NCI-H2107 treated with DMSO at 0.1 percent for 48 hours (cell line): ENCODE measurements around the gene CCSER1.
A peak's percentile ranks its signal among the peaks of the same experiment; 100 is the strongest.

Source experiments
- DNase-seq: peaks from one replicate; lab custom pipeline; 2025; ENCODE audit not compliant: unreplicated experiment; lab: John Stamatoyannopoulos, UW

CCSER1 gene

DNA sequence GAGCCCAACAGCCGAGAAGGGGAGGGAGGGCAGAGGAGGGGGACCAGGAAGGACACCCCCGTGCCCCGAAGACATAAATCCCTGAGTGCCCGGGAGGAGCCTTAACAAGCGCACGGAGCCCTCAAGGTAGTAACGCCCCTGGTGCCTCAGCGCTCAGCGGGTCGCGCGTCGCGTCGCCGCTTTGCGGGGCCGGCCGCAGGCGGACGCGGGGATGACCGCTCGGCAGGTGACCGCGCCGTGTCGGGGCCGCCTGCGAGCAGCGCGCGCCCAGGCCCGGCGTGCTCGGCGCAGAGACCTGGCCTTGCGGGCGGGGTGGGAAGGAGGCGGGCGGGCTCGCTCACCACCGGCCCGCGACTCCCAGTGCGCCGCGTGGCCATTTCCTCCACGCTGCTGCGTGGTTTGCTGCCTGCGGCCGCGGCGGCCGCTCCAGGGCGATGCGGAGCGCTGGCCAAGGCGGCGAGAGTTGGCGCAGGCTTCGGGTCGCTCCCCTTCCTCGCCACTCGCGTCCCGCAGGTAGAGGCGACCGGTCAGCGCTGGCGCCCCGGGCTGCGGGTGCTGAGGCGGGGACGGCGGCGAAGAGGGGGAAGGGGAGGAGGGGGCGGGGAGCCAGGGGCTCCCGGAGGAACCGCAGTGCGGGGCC, 632 bp downstream of the CCSER1 start:
- DNase-seq: no peak

DNA sequence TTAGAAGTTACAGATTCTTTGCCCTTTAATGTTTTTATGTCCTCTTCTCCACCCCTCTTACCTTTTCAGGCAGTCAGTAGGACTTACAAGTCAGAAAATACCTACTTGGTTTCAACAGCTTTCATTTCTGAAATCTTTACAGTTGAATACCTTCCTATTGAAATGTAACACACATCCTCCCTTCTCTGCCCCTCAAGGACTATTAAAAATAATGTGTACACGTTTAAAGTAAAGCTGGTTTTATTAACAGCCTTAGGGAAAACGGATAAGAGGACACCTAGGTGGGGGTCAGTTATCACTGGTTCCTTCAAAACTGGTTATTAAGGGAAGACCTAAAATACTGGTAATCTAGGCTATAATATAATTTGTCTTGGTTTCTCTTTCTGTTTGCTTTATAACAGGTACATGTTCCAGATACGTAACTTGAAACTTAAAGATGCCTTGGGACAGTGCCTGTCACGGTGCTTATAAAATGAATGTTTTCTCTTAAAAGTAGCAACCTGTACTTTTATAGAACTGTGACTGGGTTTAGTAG, 1.8 kb downstream of the CCSER1 start:
- no peak for DNase-seq

DNA sequence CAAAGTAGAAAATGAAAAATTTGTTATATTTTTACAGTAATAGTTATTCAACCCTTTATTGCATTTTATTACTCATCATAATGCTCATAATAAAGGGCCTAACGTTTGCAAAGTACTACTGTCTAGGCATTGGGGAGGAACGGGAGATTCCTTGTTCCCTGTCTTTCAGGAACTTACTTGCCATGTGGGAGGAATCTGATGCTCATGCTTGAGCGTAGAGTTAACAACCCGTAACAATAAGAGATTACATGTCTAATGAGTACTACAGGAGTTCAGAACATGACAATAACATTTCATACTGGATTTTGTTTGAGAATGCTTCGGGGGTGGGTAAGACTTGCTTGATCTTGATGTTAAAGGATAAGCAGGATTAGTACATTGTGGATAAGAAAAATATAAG, 2.9 kb downstream of the CCSER1 start:
- DNase-seq: no peak

DNA sequence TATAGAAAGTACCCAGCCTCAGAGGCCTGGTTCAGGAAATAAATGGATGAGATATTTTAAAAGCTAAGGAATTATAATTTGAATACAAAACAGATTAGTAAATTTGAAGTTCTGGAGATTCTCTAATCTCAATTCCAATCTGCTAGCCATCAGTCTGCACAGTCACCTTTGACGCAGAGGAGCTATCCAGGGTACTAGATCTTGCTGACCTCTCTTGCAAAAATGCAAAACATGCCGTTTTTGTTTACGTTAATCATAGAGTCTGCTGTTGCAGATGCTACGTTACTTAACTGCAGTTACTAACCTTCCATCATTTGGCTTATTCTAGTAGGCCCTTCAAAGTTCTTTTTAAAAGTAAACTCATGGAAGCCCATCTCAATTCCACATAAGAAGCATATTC, 10.4 kb downstream of the CCSER1 start:
- no peak for DNase-seq

DNA sequence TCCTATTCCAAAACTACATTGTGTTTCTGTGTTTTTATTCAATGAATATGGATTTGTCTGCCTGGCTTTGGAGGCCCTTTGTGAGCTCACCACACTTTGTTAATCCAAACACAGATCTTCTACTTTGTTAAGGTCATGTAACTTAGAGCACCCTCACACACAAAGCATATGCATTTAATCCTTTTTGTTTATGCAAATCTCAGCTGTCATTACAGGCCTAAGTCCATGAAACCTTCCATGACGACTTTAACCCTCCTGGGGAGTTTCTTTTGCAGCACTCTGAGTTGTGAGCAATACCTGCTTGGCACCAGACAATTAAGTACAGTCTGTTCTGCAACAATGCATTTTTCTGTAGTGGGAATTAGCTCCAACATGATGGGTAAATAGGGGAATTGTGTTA, 14.9 kb downstream of the CCSER1 start:
- no peak for DNase-seq

DNA sequence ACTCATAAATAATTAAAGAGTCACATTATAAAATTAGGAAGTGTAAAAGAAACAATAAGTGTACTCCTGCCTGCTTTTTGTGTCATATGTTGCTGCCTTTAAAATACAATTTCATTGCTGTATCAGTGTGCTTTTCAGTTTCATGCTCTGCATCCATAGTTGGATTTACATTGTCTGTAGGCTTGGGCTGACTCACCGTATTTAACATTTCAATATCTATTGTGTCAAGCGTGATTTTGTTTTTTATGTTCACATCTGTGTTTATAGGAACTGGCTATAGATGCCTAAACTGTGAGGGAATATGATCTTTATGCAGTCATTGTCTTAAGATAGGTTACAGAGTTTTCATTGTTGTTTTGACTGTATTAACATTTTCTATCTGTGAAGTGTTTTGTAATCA, 18.1 kb downstream of the CCSER1 start:
- no peak for DNase-seq

DNA sequence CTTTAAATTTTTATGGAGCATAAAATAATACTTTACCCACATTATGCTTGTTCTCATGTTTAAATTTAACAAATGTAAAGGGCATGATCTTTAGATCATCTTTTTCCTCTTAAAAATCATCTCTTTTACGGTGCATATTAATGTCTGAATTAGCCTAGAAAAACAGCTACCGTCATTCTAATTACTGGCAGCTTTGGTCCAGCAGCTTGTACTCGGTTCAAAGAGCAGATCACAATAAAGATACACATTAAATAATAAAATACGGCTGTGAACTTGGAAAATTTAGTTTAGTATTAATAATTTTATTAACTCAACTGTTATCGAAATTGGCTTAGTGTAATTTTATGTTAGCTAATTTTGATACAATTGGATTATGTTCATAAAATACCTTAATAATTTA, 19.1 kb downstream of the CCSER1 start:
- DNase-seq: no peak

DNA sequence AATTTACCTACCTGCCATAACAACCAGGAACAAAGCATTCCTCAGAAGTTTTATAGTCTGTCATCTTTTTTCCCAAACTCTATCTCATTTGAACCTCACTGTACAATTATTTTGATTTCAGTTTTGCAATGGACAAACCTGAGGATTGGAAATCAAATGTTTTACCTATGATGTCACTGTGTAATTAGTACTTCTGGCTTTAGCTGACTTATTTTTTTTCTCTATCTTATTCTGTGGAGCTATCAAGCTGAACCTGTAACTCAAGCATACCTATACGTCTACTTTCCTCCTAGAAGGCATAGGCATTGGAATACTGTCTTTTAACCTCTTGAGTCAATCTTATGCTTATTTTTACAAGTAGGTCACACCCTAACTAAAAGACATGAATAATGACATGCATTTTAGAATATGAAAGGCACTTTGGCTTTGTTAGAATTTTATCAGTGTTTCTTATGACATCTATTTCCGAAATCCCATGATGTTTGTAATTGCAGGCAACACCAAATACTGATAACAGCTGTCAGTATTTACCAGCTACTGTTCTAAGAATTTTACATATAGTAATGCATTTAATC, 21.5 kb downstream of the CCSER1 start:
- DNase-seq: no peak

DNA sequence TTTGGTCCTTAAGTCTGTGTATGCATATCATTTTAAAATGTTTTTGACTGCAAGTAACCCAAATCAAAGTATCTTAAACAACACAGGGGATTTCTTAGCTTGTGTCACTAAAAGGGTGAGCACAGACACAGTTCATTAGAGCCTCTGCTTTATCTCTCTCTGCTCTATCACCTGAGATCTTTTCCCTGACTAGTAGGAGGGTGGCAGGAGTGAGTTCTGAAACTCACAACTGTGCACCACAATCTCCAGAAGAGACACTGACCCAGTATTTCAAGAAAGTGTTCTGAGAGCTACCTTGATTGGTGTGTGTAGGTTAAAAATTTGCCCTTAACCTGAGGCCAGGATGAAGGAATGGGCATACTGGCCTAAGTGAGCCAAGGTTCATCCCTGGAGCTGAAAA, 24.8 kb downstream of the CCSER1 start:
- no peak for DNase-seq

DNA sequence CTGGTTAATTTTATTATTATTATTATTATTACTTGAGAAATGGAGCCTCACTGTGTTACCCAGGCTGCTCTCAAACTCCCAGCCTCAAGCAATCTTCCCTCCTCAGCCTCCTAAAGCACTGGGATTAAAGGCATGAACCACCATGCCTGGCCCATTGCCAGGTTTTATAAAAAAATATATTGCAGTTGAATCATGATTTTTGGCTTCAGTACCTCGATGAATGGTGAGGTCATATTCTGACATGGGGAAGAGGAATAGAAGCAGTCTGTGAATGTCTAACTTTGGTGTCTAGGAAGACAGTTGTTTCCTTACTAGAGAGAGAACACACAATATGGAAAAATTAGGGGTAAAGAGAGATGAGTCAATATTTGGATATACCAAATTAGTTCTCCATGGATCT, 32.0 kb downstream of the CCSER1 start:
- no peak for DNase-seq

DNA sequence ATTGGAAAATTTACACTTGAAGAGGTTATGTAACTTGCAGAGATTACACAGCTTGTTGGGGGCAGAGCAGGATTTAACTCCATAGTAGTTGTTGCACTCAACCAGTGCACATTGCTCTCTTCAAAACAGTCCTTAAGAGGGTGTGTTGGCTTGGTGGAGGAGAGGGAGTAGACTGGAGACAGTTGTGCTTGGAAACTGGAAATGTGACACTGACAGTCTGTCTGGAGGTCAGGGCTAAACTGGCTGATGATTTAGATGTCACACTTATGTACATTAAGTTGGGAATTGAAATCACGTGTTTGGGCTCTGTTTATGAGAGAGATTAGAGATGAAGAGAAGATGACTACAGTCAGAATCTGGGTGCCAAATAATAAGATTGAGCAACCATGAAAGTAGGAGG, 32.9 kb downstream of the CCSER1 start:
- DNase-seq: no peak

DNA sequence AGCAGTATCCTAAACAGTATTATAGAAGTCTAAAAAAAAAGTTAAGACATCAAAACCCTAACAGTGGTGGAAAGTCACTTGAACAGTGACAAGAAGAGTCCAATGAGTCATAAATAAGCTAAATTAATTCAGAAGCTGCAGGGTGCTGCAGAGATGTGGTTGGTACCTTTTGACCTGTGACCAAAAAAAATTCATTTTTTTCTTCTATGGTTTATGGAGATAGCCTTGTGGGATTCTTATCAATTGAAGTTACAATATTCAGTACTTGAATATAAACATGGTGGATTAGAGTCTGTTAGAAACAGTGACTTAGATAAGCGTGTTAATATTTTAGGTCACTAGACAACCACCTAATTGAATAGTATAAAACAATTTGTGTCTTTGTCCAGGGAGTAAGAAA, 35.4 kb downstream of the CCSER1 start:
- DNase-seq: no peak

DNA sequence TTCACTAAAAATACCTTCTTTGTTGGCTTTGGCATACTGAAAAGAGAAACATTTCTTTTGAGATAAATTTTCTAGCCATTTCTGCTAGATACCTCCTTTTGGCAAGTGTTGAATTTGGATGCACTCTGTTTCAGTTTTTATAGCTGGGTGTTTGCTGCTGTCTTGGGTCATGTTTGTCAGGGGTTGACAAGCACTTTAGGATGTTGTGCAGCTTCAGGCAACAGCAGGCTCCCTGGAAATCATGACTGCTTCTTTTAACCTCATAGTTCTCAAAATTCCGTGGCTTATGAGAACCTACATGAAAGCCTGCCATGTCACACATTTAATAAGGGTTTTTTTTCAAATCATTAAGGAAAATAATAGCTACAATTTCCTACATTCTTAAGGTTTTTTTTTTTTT, 36.7 kb downstream of the CCSER1 start:
- DNase-seq: no peak

DNA sequence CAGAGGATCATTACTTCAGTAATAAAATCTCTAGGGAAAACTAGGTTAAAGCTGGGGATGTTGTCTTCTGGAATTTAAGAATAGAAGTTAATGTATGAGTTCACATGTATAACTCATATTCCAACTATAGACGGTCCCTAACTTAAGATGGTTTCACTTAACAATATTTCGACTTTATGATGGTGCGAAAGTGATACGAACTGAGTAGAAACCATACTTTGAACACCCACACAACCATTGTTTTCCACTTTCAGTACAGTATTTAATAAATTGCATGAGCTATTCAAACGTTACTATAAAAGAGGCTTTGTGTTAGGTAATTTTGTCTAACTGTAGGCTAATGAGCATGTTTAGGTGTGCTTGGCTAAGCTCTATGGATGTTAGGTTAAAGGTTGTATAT, 38.7 kb downstream of the CCSER1 start:
- DNase-seq: no peak

DNA sequence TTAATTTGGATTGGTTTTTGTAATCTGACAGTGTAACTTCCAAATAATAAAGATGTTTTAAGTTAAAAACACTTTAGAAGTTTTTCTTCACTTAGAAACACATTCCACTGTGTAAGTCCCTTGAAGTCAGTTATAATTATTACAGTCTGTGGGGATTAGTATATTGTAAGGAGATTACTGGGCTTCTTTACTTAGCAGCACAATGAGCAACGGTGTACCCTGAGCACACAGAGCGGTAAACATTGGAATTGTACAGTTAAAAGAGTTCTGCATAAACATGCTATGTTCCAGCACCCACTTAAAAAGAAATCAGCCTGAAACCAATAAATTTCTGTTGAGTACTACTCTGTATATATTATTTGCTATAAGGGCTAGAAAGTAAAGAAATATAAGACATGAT, 44.3 kb downstream of the CCSER1 start:
- DNase-seq: no peak

DNA sequence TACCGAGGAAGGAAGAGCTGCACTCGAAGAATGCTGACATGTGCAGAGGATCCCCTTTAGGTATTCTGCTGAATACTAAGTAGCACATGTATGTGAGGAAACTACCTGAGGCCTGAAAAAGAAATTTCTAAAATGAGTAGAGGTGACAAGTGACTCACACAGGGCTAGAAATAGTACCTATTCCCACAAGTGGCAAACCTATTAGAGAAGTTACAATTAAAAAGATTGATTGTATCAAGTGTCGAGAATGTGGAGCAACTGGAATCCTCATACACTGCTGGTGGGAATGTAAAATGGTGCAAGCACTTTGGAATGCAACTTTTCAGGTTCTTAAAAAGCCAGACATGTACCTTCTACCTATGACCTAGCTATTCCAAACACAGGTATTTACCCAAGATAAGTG, 47.4 kb downstream of the CCSER1 start:
- DNase-seq: no peak

DNA sequence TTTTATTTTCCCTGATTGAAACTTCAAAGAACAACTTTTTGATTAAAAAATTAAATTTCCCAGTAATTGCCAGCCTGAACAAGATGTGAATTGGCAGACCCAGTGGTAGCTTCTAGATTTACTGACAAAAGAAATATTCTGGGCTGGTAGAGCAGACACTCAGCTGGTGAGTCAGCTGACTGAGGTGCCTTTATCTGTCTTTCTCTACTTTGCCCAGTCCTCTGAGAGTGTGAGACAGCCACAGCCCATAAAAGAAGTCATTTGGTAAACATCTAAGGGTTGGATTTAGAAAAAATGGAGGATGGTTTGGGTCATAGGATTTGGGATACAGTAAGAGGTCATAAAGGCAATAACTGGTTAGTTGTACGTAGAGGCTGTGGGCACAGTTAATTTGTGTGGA, 54.5 kb downstream of the CCSER1 start:
- DNase-seq: no peak

DNA sequence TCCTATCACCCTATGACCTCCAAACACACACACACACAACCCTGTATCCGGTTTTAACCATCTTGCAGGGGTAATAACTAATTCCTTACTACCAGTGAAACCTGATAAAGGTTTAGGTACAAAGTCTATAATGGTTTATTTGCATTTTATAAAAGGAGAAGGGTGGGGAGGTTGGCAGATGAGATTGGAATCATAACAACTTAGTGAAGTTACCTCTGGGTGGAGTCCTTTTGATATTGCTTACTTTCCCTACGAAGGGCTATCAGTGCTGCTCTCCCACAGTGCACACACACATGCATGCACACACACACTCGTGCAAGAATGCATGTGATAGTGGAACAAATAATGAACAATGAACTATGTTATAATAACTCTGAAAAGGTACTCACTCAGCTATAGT, 56.1 kb downstream of the CCSER1 start:
- no peak for DNase-seq

DNA sequence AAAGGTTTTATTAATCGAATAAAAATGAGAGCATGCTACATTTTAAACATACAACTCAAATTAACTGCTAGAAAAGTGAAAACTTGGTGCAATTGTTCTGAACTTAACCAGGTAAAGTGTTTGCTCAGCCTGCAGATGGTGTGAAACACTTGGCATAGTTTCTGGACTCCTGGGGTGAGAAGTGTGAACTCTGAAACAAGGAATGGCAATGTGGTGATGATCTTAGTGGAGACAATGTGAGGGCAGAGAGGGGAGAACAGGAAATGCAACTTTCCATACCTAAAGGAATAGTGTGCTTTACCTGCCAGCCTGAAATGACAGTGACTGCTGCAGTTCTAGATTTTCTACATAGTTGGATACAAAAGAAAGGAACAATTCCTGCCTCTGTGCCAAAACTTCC, 57.4 kb downstream of the CCSER1 start:
- no peak for DNase-seq

DNA sequence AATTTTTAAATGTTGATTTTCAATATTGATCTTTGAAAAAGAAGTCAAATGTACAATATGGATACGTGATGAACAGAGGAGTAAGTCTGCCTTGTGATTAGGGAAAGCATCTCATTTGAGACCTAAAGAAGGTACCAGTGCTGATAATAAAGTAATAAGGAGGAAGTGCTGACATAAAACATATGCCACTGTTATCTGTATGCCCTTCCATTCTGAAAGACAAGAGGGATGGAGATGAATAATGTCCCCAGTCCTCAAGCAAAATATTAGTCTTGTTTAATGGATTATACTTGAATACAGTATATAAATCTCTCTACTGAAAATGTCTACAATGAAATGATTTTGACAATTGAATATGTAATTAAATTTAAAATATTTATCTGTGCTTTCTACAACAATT, 58.2 kb downstream of the CCSER1 start:
- no peak for DNase-seq

DNA sequence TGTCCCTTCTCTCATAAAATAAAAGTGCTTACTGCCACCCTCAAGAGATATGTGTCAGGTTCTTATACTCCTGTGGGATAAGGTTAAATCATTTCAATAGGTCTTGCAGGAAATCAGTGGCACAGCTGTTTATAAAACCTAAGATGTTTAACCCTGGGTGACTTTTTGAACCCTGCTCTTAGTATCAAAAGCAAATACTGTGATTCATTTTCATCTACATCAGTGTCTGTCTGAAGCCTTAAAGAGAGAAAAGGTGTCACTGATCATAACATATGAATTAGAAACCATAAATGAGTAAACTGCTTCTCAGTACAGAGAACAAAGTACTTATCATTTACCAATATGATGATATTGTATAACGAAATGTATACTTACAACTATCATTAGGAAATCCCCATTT, 59.0 kb downstream of the CCSER1 start:
- no peak for DNase-seq

DNA sequence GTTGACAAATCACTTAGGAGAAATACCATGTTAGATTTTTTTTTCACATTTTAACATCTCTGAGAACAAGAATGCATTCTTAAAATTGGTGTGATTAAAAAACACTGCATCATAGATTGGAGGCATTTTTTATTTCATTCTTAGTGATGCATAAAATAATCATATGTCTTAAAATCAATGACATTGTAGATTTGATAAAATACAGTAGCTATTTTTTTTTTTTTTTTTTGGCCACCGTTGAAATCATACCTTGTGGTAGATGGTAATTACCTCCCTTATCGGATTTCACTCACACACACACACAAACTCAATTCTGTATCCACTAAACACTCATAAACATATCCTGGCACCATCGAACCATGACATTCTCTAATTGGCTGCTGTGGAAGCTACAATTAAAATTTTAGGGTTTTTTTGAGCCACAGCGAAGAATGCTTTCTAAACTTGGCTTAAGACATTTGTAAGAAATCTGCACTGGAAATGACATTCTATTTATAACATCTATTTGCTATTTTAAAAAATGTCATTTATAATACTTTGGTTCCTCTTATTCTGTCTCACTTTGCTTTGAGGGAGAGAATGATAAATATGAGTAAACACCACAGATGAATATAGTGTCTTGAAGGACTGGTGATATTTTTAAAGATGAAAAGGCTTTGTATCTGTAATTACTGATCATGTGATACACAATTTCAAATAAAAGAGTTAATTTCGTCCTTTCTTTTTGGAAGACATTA, 60.1 kb downstream of the CCSER1 start:
- DNase-seq: peak; percentile 79
